ENCODE measurements around the gene WIPF2.

DNA sequence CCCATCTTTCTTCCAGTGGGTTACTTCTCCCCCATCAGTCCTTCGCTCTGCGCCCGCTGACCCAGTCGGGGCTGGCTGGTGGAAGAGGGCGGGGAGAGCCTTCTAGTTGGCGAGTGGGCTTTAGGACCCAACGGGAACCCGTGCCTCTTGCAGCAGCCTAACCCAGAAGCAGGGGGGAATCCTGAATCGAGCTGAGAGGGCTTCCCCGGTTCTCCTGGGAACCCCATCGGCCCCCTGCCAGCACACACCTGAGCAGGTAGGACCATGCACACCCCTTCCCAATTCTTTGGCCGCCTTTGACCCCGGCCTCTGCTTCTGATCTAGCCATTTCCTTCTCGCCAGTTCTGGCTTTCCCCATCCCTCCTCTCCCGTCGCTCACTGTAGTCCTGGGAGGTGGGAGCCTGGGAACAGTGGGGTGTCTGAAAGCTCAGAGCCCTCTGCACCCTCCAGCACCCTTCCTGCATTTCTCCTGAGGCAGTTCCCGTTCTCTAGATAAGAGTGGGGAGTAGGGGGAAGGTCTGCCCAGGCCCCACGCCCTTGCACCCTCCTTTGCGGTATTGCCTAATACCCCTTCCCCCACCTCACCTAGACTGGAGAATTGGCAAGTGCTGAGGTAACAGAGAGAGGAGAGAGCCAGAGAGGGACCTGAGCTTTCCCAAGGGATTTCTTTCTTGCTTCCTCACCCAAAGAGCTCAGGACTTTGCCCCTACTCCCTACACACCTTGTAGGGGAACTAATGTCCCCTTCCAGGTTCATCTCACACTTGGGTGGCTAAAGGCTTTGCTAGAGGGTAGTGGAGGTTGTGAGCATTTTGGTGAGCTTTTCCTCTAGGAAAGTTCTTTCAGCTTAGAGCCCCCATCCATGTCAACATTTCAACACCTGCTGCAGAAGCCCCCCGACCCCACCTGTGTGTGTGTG is 90.2 kb downstream of the WIPF2 start, which contains the start of gene RARA:
- no peak for TF ChIP-seq CTCF (IDR thresholded peaks at IDR 0.05 in 2 of 3, conservative IDR thresholded peaks at IDR 0.05 in 1 of 3; ENCODE audit: borderline replicate concordance in 1 of 3, insufficient read depth in 1 of 3, low read depth in 2 of 3, low read length in 2 of 3)
- TF ChIP-seq POLR2AphosphoS5 (IDR thresholded peaks at IDR 0.05; ENCODE audit: low read depth, low read length) = no peak
- no peak for TF ChIP-seq ZFX (IDR thresholded peaks at IDR 0.05)
- TF ChIP-seq, protein P1, sequence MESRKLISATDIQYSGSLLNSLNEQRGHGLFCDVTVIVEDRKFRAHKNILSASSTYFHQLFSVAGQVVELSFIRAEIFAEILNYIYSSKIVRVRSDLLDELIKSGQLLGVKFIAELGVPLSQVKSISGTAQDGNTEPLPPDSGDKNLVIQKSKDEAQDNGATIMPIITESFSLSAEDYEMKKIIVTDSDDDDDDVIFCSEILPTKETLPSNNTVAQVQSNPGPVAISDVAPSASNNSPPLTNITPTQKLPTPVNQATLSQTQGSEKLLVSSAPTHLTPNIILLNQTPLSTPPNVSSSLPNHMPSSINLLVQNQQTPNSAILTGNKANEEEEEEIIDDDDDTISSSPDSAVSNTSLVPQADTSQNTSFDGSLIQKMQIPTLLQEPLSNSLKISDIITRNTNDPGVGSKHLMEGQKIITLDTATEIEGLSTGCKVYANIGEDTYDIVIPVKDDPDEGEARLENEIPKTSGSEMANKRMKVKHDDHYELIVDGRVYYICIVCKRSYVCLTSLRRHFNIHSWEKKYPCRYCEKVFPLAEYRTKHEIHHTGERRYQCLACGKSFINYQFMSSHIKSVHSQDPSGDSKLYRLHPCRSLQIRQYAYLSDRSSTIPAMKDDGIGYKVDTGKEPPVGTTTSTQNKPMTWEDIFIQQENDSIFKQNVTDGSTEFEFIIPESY (IDR thresholded peaks at IDR 0.05; ENCODE audit: extremely low read depth, insufficient replicate concordance, low read length) = no peak
- TF ChIP-seq POLR2A (IDR thresholded peaks at IDR 0.05; ENCODE audit: borderline replicate concordance, extremely low read depth, insufficient read depth, insufficient read length) = no peak
- TF ChIP-seq EZH2 (IDR thresholded peaks at IDR 0.05) = no peak
- TF ChIP-seq YY1 (IDR thresholded peaks at IDR 0.05; ENCODE audit: extremely low read depth, insufficient replicate concordance, low read depth, low read length) = no peak
- no peak for TF ChIP-seq EZH2phosphoT487 (IDR thresholded peaks at IDR 0.05; ENCODE audit: borderline replicate concordance)
- TF ChIP-seq, protein P2, sequence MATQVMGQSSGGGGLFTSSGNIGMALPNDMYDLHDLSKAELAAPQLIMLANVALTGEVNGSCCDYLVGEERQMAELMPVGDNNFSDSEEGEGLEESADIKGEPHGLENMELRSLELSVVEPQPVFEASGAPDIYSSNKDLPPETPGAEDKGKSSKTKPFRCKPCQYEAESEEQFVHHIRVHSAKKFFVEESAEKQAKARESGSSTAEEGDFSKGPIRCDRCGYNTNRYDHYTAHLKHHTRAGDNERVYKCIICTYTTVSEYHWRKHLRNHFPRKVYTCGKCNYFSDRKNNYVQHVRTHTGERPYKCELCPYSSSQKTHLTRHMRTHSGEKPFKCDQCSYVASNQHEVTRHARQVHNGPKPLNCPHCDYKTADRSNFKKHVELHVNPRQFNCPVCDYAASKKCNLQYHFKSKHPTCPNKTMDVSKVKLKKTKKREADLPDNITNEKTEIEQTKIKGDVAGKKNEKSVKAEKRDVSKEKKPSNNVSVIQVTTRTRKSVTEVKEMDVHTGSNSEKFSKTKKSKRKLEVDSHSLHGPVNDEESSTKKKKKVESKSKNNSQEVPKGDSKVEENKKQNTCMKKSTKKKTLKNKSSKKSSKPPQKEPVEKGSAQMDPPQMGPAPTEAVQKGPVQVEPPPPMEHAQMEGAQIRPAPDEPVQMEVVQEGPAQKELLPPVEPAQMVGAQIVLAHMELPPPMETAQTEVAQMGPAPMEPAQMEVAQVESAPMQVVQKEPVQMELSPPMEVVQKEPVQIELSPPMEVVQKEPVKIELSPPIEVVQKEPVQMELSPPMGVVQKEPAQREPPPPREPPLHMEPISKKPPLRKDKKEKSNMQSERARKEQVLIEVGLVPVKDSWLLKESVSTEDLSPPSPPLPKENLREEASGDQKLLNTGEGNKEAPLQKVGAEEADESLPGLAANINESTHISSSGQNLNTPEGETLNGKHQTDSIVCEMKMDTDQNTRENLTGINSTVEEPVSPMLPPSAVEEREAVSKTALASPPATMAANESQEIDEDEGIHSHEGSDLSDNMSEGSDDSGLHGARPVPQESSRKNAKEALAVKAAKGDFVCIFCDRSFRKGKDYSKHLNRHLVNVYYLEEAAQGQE (IDR thresholded peaks at IDR 0.05; ENCODE audit: low read depth) = no peak
- peak; percentile 62 for TF ChIP-seq FOSL1 (IDR thresholded peaks at IDR 0.05; ENCODE audit: low read depth)
- TF ChIP-seq, protein P3, sequence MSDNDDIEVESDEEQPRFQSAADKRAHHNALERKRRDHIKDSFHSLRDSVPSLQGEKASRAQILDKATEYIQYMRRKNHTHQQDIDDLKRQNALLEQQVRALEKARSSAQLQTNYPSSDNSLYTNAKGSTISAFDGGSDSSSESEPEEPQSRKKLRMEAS (IDR thresholded peaks at IDR 0.05) = no peak

Measured in HCT116 (cell line).